Activated T-helper 1 cell treated with anti-CD3 and anti-CD28 coated beads, Interleukin-2, amount 50 U/mL, for 16 hours (primary cell): Measurements from ENCODE around the gene TMEM186.
A peak's percentile ranks its signal among the peaks of the same experiment; 100 is the strongest.
"Not testable (repeated sequence)": the region's sequence is repeated elsewhere in the genome, so short reads cannot be mapped to it uniquely, and the experiment has no call there.

Source experiments
- DNase-seq, 2 donors: peaks; one replicate each; pipeline ENCODE4 v3.0.0-alpha.2; 2020; ENCODE audit warnings: low read depth in 1 of 2, low spot score in 1 of 2

Gene TMEM186, protein sequence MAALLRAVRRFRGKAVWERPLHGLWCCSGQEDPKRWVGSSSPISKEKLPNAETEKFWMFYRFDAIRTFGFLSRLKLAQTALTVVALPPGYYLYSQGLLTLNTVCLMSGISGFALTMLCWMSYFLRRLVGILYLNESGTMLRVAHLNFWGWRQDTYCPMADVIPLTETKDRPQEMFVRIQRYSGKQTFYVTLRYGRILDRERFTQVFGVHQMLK

DNA sequence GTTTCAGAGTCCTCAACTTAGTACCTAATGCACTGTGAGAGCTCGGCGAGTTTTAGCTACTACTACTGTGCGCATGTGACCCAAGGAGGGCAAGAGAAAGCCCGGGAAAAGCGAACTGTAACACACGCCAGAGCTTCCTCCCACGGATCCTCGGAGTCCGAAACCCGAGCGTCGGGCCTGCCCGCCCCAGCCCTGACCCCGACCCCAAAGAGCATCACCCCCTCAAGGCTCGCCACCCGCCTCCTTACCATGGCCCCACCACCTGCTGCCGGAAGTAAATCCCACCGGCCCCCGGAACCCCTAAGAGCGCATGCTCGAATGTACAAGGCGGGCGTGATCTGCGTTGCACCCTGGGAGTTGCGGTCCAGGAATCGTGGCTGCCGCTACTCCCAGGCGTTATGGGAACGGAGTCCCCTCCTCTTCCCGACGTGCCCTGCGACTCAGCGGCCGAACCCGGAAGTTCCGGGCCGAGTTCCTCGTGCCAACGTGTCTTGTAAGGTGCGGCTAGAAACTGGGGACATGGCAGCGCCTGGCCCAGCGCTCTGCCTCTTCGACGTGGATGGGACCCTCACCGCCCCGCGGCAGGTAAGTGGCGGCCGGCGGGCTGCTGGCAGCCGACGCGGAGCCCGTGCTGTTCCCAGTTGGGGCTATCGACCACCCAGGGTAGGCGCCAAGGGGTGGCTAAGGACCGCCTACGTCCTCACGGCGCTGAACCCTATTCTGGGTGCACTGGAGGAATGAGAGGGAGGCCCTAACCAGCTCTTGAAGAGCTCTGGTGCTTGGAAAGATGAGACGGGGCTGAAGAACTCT is at the start of gene TMEM186, which contains the start of gene PMM2:
Gene TMEM186, minus strand, starts transcription at position 276 of the 810 bp plus-strand sequence. Its CDS starts 25 bp downstream, at position 251.
Gene PMM2, plus strand, starts transcription at position 476 of the 810 bp plus-strand sequence. Its CDS starts 44 bp downstream, at position 520.
- DNase-seq = peak; percentile 86 to 94

DNA sequence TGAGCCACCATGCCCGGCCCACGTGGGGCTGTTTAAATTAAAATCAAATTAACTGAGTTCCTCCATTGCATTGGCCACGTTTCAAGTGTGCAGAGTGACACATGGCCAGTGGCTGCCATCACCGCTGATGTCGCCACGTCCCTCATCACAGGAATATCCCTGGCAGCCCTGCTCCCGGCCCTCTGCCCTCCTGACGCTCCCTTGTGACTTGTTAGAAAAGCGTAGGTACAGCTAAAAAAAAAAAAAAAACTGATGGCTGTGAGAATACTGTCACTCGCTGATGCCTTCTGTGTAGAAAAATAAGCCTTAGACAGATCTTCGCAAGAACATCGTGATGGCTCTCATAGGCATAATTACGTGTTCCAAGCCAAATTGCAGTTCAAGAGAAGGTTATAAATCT is 49.7 kb upstream of the TMEM186 start:
- no peak for DNase-seq

DNA sequence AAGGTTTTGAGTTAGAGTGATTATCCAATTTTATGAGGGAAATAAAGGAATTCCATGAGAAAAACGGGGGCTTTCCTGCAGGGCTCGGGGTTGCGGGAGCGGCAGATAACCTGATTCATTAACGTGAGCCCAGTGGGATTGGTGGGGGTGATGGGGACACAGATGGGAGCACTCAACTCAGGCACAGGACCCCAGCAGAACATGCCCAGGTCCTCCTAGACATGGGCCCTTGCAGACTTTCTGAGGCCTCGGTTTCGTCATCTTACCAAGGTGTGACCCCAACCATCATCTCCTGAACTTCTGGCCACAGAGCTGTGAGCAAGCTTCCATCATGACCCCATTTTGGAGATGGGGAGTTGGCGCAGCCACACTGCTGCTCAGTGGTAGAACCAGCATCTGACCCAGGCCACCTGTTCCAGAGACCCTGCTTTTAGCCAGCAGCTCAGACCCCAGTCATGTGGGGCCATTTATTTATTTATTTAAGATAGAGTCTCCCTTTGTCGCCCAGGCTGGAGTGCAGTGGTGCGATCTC is 49.0 kb upstream of the TMEM186 start:
- no peak for DNase-seq

DNA sequence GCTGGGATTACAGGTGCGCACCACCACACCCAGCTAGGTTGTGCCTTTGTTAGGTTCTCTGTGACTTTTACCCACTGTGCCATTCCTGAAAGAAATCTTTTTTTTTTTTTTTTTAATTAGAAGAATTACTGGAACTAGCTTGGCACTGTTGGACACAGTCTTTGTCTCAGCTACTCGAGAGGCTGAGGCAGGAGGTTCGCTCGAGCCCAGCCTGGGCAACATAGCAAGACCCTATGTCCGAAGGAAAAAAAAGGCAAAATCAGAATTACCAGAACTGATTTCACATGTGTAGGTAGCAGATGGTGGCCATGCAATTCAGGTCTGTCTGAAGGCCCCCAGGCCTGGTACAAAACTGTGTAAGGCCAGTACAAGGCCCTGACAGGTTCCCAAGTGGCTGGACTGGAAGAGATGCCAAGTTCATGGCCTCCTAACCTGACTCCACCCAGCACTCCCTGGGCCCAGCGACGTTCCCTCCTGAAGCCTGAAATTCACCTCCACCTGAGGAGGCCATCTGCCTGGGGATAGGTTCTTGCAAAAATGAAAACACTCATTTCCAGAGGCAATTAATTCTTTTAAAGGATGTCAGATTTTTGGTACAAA is 48.4 kb upstream of the TMEM186 start:
- DNase-seq = no peak

DNA sequence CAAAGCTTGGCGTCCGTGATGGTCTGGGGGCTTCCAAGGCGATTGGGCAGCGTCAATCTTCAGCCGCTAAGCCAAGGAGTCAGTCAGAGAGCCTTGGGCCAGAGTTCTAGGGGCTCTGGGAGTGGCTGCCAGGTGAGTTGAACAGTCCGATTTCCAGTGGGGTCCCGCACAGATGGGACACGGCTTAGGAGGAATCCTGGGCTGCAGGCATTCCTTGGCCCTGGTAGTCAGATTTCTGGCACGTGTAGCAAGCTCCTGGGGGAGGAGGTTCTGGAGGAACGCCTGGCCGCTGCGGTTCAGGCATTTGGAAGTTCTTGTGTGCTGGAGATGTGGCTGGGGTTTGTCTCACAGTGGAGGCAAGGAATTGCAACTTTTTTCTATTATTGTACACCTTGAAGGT is 45.9 kb upstream of the TMEM186 start:
- DNase-seq = not testable (repeated sequence)

DNA sequence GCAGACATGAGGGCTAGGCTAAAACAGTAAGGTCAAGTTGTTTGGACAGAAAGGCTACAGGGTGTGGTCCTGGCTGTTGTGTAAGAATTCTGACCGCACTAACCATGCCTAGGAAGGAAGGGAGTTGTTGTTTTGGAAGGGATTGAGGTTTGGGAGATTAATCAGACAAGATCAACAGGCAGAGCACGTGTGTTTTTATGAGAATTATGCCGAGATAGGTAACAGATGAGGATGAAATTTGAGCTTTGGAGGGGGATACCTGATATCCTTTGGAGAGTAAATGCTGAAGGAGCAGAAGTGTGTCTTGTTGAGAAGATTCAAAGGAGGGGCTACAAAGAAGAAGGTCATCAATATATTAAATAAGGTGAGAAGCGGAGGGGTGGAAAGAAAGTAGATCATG is 44.6 kb upstream of the TMEM186 start:
- DNase-seq = not testable (repeated sequence)

DNA sequence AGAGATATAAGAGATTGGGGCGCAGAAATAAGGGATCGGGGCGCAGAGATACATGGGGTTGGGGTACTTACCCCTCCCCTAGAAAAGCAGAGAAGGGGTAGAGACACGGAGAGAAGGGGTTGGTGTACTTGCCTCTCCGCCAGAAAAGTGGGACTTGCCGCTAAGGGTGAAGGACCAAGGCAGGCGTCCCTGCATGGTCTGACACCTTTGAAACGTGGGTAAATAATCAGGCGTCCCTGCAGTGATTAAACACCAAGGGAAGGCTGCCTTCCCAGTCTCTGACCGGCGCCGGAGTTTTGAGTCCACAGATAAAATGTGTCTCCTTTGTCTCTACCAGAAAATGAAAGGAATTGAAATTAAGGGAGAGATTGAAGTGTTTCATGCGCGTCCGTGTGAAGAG is 40.2 kb upstream of the TMEM186 start:
- not testable (repeated sequence) for DNase-seq

DNA sequence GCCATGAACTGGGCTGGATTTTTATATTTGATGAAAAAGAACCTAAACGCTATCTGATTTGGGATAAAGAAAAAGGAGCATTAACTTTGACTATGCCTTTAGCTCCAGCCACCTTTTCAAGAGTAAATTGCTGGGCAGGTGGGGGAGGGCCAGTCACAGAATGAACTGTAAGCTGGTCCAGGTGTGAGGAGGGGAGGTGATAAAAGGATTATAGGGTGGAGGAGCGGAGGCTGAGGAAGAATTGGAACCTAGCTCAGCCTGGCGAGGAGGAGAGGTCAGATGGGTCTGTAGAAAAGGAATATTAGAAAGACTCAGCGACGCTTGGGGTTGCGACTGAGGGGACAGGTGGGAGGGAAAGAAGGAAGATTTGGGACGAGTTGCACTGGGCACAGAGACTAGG is 39.4 kb upstream of the TMEM186 start:
- not testable (repeated sequence) for DNase-seq

DNA sequence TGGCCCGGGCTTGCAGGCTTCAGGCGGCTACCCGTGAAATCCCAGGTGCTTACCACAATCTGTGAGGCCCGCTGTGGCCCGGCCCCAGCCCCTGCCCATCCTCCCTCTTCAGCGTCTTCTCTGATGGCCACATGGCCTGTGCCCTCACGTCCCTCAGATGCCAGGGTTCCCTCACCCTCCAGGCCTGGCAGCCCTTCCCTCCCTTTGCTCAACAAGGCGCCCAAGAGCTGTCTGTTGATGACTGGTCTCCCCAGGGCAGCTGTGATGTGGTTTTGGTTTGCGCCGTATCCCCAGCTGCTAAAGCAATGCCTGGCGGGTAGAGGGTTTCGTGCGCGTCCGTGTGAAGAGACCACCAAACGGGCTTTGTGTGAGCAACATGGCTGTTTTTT is 35.3 kb upstream of the TMEM186 start:
- no peak for DNase-seq

DNA sequence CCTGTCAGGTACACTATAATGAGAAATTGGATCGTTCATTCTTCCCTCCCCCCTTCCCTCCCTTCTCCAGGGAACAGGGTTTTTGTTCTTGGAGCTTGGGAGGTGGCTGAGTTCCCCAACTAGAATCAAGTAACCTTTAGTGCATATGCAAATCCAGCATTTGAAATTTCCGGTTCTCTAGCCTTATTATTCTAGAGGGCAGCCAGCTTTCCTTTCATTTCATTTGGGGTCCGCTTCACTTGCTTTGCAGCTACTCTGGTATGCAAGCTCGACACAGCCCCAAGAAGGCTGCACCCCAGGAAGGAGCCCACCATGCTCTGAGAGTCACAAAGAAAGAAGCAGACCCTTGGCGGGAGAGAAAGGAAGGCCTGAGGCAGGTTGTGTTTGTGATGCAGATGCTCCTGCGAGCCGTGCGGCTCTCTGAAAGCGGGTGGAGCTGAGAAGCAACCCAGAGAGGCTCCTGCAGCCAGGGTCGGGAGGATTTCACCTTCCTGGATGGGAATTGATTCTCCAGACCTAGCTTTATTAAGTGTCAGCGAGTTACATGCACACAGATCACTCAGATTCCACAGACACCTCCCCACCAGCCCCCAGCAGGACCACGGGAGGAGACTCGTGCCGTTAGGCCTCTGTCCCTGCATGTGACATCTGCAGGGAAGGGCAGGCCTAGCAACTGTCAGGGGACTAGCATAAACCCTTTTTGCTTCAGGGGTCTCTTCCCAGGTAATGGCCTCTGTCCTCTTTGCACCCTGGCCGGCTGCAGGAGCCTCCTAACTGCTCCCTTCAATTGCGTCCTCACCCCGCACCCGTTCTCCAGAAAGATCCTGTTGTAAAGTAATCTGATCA is 34.7 kb upstream of the TMEM186 start:
- DNase-seq = no peak

DNA sequence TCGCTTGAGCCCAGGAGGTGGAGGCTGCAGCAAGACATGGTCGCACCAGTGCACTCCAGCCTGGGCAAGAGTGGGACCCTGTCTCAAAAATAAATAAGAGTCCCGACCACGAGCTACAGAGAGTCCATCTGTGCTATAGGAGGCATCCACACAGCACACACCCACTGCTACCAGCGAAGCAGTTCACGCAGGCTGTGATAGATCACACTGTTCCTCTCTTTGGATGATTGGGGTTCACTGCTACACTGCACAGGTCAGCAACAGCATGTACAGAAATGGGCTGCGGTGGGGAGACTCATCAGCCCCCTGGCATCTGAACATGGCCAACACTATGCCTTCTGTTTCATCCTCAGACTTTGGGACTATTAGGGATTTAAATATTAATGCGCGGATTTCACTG is 34.0 kb upstream of the TMEM186 start:
- no peak for DNase-seq

DNA sequence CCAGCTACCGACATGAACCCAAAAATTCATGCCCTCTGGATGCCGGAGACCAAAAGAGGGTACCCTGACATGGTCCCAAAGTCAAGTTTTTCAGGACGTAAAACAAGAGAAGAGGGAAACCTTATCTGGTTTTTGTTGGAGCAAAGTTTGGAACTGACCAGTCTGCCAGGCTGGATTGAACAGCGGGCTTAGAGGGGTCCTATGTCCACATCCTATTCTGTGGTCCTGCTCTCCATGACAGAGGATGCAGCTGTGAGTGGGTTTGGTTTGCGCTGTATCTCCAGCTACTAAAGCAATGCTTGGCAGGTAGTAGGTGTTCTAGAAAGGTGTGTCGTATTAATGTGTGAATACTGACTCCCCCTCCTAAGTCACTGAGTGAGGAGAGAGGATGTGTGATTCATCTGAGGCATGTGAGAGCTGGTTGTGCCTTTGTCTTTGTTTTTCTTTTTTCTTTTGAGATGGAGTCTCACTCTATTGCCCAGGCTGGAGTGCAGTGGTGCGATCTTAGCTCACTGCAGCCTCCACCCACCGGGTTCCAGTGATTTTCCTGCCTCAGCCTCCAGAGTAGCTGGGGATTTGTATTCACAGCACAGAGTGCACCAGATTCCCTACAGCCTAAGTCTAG is 31.2 kb upstream of the TMEM186 start:
- DNase-seq = no peak

DNA sequence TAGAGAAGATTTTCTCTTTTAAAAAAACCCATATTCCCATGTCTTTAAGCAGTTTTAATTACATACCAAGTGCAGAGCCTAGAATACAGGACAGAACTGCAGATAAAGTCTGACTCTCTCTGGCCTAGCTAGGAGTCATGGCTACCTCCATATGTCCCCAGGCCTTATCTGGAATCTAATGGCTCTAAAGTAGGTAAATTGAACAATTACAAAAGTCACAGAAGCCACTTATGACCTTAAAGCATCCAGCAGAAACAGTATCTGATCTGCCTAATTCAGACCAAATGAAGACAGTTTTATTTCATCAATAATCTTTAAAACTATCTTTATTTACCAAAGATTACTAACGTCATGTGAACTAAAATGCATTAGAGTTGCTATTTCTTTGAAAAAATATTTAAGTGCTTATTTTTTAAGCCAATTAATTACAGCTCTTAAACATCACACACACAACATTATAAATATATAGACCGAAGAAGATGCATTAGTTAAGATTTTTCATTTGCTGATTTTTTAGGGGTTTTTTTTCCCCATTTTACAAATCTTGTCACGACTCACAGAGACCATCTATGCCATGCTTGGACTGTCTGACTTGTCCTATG is 28.9 kb upstream of the TMEM186 start:
- DNase-seq = no peak

DNA sequence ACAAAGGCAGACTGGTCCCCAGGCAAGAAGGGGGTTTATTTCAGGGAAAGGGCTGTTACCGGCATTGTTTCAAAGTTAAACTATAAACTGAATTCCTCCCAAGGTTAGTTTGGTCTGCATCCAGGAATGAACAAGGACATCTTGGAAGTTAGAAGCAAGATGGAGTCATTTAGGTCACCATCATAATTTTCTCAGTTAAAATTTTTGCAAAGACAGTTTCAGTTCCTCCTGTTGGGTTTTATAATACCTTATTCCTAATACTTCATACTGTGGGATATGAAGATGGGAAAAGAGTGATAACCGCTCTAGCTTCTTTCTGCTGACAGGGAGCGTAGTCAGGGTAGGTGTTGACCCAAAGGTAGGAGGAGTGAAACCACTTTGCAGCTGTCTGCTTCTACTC is 25.0 kb upstream of the TMEM186 start:
- no peak for DNase-seq

DNA sequence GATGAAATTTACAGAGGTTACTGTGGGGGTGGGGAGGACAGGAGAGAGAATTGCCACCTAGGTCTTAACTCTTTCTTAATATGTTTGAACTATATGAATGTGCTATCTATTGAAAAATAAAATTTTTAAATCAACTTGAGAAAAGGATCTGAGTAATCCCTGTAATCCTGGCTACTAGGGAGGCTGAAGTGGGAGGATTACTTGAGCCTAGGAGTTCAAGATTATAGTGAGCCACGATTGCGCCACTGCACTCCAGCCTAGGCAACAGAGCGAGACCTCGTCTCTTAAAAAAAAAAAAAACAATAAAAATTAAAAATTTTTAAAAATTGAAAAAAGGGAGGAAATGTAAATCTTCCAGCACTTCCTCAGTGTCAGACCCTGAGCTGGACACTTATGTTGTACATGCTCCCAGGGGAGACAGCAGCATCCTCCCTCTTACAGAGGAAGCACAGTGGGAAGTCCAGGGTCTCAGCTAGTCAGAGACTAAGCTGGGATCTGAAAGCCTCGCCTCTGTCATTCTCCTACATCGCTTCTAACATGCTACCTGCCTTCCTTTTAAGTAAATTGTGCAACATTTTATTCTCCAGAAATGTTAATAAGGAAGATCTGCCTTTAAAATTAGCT is 22.1 kb upstream of the TMEM186 start:
- no peak for DNase-seq

DNA sequence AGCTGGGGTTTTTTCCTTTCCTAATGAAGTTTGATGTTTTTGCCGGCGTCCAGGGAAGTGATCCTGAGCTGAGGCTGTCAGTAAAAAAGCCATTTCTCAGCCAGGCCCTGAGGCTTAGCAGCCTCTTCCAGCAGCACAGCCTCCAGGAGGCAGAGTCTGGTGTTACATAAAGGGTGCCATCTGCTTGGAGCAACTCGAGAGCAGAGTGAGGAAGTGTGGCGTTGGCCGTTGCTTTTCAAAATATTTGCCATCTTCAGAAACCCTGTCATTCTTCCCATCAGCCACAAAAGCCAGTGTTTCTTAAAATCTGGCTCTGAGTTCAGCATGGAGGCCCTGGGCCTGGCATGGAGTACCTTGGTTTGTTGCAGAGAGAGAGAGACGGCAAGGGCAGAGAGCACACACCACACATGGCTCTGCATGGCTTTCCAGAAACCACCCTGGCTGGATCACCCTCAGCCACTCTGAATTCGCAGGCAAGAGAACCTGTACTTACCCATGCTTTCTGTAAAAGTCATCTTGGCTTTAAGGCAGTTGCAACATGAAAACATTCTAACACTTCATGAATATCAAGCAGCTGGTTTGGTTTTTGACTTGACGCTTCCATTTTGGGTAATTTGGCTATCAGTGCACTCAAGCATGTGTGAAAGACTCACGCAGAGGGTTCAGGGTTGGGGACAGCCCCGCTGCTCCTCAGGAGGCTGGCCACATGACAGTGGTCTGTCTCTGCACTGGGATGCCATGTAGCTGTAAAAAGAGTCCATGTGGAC is 21.2 kb upstream of the TMEM186 start:
- no peak for DNase-seq

DNA sequence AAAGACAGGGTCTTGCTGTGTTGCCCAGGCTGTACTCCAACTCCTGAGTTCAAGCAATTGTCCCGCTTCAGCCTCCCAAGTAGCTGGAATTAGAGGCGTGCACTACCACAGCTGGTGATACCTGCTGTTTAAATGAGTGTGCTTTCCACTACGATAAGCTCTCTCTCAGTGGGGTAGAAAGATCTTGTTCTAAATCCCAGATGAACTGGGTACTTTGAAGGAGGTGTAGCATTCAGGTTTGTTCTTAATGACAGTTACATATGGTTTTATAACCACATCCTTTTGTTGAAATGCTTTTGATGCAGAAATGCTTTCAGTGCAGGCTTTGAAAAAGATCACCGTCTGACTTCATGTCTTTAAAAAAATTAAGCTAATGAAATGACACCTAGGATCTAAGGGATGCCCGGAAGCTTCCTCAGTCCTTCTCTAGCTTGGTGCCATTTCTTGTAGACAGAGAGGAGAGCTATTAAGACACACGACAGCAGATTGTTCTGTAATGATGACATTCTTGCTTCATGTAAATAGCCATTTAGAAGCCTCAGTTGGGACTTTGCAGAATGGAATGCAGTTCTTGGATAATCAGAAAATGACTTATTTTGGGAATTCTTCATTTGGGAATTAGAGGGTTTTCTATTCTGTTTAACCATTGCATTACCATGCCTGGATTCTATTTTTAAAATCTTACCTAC is 19.7 kb upstream of the TMEM186 start:
- no peak for DNase-seq

DNA sequence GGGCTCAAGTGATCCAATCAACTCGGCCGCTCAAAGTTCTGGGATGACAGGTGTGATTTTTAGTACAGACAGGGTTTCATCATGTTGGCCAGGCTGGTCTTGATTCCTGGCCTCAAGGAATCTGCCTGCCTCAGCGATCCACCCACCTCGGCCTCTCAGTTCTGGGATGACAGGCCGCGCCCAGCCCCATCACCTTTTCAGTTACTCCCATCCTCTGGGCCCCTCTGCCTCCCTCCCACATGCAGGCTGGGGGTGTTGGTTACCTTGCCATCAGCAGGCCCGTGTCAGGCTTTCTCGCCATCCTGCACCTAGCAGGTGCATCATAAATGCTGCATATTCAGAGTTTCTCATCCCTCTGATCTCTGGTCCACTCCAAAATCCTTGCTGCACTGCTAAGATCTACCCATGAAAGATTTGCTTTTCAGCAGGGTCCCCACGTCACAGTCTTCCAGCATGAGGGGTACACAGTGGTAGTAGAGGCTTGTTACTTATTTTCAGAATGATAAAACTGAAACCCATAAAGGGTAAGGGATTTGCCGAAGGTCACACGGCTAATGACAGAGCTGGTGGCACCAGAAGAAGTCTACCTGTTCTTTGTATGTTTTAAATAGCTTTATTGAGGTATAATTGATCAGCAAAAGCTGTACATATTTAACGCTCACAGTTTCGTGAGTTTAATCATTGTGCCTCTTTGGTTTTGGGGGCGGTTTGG is 16.8 kb upstream of the TMEM186 start:
- no peak for DNase-seq
